ENCODE results near the gene ATG7.

The ATG7 gene

GRCh38 chr3:11274566-11275142 lies 2.5 kb downstream of the ATG7 start:
- TF ChIP-seq, protein P1, sequence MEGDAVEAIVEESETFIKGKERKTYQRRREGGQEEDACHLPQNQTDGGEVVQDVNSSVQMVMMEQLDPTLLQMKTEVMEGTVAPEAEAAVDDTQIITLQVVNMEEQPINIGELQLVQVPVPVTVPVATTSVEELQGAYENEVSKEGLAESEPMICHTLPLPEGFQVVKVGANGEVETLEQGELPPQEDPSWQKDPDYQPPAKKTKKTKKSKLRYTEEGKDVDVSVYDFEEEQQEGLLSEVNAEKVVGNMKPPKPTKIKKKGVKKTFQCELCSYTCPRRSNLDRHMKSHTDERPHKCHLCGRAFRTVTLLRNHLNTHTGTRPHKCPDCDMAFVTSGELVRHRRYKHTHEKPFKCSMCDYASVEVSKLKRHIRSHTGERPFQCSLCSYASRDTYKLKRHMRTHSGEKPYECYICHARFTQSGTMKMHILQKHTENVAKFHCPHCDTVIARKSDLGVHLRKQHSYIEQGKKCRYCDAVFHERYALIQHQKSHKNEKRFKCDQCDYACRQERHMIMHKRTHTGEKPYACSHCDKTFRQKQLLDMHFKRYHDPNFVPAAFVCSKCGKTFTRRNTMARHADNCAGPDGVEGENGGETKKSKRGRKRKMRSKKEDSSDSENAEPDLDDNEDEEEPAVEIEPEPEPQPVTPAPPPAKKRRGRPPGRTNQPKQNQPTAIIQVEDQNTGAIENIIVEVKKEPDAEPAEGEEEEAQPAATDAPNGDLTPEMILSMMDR (IDR thresholded peaks at IDR 0.05; ENCODE audit: borderline replicate concordance, insufficient read depth, low read depth, low read length), result no peak
- no peak overlapping the region for H3K4me3 ChIP-seq (ENCODE audit: low read depth, low read length)

DNA sequence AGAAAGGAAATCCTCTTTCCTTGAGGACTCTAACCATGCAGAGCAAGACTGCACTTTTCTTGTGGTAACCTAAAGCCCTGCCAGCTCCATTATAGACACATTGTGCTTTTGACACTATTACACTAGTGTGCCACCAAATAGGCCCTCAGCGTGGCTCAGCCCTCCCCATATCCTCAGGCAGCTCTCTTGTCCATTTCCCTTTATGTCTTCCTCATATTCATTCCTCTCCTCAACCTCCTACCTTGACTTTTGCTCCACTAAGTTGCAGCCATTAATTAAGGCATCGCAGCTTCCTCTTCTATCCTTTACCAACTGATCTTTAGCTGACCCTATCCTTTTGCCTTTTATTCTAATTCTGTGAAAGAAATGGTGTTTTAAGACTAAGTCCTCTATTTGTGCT lies 3.7 kb downstream of the ATG7 start:
- TF ChIP-seq, protein P1 (IDR thresholded peaks at IDR 0.05; ENCODE audit: borderline replicate concordance, insufficient read depth, low read depth, low read length), result no peak
- no peak overlapping the region for H3K4me3 ChIP-seq (ENCODE audit: low read depth, low read length)

GRCh38 chr3:11276901-11277300 lies 4.7 kb downstream of the ATG7 start:
- TF ChIP-seq, protein P1 (IDR thresholded peaks at IDR 0.05; ENCODE audit: borderline replicate concordance, insufficient read depth, low read depth, low read length), result no peak
- no peak overlapping the region for H3K4me3 ChIP-seq (ENCODE audit: low read depth, low read length)

DNA sequence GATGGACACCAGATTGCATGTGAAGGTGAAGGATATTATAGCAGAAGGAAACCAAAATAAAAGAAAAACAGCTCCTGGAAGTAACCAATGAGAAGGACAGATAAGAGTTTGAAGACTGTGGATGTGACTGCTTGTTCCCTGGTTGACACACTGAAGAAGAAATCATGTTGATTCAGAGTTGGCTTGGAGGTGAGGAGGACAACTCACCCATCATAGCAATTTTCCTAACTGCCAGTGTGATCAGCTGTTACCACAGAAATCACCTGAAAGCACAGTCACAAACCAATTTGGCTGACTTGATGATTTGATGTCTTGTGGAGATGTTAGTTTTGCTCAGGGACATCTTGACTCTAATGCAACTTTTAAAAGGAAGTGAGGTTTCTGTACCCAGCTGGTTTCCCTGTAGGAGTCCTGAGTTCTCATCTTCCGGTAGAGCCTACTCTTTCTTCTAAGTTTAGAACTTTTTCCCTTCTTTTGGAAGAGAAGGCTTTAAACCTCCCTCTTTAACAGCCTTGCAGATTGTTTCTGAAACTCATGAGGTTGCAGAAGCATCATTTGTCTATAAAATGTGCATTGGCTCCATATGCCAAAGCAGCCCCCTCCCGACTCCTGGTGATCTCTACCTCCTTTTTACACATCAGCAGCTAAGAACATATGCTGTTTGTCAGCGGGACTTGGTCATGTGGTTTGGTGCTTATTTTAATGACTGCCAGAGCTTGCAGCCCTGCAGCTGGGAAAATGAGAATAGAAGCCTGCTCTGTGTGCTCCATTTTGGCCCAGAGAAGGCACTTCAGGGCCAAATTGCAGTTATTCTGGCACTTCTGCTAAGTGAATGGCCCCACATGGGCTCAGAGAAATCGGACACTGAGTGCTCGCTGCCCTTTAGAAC lies 10.3 kb downstream of the ATG7 start:
- TF ChIP-seq, protein P1 (IDR thresholded peaks at IDR 0.05; ENCODE audit: borderline replicate concordance, insufficient read depth, low read depth, low read length), result no peak
- H3K4me3 ChIP-seq (ENCODE audit: low read depth, low read length), result no peak overlapping the region

GRCh38 chr3:11283139-11283475 lies 10.9 kb downstream of the ATG7 start:
- no peak overlapping the region for H3K4me3 ChIP-seq (ENCODE audit: low read depth, low read length)
- TF ChIP-seq, protein P1 (IDR thresholded peaks at IDR 0.05; ENCODE audit: borderline replicate concordance, insufficient read depth, low read depth, low read length), result no peak

GRCh38 chr3:11284011-11284410 lies 11.8 kb downstream of the ATG7 start:
- H3K4me3 ChIP-seq (ENCODE audit: low read depth, low read length), result no peak overlapping the region
- TF ChIP-seq, protein P1 (IDR thresholded peaks at IDR 0.05; ENCODE audit: borderline replicate concordance, insufficient read depth, low read depth, low read length), result no peak

- TF ChIP-seq, protein P1 (IDR thresholded peaks at IDR 0.05; ENCODE audit: borderline replicate concordance, insufficient read depth, low read depth, low read length), result no peak
- H3K4me3 ChIP-seq (ENCODE audit: low read depth, low read length), result no peak overlapping the region
Observed at GRCh38 chr3:11285471-11285870, 13.3 kb downstream of the ATG7 start.
